GM21786 (cell line): ENCODE results near the gene MED23.

Experiments
- ATAC-seq: cut with Tn5 transposase; IDR thresholded peaks from one replicate; pipeline ENCODE4 v1.9.1; 2021; ENCODE audit not compliant: unreplicated experiment

MED23 gene

DNA sequence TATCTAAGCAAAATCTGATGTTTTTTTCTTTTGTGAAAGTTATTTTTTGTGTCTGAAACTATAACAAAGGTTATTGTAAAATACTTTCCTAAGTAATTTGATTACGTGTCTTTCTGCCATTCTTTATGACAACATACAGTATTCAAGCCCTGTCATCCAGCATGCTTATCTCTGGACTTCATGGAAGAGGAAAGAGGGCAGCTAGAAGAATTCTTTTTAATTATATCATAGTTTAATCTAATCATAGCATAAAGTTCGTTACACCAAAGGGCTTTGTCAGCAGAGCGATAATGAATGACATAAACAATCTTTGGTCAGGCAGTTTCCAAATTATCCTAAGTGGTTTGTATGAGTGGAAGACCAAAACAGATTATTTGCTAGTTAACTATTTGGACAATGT, 12.5 kb upstream of the MED23 start:
- ATAC-seq = no peak

DNA sequence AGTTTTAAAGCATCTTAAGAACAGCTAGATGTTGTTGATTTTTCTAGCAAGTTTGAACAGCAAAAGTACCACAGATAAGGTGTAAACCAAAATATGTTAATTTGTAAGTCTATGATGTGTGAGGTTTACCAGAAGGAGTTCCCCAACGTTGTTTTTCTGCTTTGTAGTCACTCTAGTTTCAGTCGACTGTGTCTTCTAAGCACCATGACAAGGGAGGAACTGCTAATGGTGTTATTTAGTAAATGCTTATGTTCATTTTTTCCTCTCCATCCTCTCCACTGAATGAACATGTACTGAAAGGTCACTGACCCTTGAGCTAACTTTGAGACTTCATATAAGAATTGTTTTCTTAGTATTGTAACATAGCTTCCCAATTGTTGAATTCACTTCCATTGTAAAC, 12.1 kb upstream of the MED23 start:
- peak; percentile 56 for ATAC-seq

DNA sequence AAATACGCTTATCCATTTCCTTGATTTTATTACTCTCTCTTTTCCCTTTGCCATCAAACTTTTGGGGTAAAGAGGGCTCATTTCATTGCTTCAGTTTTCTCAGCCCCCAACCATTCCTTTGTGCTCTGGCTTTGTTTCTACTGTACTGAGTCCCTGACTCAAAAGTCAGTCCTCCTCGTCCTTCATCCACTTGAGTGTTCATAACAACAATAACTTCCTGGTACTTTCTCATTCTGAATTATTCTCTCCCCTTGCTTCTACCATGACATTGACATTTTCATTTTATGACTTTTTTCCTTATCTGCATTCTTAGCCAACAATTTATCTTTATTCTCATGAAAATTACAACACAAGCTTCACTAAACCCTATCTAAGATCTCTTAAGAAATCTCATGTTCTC, 10.0 kb upstream of the MED23 start:
- no peak for ATAC-seq

DNA sequence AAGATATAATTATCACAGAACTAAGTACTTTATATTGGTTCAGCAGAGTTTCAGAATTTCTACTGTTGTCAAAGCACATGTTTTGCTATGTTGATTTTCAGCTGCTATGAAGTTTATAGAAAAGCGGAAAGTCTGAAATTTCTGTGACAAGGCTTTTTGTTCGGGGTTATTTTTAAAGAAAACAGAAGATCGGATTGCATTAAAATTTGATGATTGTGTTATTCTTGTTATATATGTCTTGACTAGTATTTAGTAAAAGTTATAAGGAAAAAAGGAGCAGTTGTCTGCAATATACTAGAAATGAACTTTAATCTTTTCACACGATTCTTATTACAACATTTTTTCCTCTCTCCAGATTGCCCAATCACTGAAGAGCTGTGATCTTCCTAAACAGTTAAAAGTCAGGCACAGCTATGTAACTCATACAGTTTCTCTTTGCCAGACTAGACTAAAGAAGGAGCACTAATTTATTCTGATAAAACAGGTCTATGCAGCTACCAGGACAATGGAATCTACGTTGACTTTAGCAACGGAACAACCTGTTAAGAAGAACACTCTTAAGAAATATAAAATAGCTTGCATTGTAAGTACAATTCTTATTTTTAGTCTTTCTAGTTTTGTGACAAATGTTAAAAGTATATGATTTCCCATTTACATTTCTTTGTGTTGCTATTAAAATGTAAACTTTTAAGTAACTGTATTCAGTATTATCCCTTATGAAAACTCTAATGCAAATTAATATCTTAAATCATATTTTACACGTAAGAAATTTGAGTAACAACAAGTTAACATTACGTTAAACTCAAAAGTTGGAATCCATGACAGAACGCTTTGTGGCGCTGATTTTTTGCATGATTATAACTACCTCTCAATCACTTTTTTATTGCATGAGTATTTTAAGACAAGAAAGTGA, 9.1 kb upstream of the MED23 start, which contains the start of gene ENPP3:
ENPP3 (plus strand) TSS at position 423 of the 913 bp plus-strand sequence; CDS start at position 506, 83 bp downstream.
- no peak for ATAC-seq

DNA sequence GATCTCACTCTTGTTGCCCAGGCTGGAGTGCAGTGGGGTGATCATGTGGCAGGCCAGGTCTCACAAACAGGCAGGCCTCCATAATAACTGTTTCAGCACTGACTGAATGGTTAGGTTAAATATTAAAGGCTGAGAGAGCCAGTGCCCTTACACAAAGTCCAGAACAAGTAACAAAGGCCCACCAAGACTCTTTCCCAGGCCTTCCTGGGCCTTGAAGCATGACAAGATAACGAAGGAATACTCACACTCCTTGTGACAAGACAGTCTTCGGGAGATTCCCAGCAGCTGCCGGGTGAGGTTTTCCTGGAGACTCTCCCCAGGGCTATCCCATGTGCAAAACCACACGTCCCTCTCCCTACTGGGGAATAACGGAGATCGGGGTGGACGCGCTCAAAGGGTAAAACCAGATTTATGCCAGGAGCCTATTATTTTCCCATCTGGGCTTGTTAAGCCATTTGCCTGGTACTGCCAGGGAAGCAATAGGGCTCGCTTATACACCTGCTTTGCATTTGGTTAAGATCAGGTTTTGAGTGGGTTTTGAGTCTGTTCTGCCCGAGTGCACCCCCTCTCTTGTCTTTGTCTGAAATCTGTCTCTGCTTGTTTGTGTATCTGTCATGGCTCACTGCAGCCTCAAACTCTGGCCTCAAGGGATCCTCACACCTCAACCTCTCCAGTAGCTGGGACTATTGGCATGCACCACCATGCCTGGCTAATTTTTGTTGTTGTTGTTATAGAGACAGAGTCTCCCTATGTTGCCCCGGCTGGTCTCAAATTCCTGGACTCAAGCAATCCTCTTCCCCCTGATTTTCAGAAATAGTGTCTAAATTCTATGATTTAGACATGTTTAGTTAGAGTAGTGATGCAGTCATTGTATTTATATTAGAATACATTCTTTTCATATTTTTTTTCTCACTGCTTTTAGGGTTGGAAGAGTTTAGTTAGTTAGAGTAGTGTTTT, 7.6 kb upstream of the MED23 start:
- ATAC-seq = peak; percentile 79

DNA sequence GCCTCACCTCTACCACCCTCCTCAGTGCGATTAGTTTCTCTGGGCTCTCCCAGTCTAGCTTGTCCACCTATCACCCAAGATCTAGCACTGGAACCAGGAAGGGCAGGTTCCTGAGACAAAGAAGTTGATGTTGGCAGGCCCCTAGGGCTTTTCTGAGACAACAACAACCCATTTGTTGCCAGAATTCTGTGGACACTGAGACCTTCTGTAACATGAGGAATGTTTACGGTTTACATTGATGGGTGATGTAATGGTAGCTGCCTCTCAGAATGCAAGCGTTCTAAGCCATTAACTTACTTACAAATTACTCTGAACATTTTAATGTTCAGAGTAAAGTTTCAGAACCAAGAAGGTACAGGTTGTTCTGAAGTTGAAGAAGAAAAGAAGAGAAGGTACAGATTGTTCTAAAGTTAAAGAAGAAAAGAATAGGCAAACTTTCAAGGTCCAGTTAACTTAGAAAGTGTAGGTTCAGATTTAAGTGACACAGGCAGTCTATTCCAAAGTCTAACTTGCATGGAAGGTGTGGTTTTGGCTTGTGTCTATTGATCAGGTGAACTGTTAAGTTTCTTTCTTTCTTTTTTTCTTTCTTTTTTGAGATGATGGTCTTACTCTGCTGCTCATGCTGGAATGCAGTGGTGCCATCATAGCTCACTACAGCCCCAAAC, 3.7 kb upstream of the MED23 start:
- no peak for ATAC-seq

DNA sequence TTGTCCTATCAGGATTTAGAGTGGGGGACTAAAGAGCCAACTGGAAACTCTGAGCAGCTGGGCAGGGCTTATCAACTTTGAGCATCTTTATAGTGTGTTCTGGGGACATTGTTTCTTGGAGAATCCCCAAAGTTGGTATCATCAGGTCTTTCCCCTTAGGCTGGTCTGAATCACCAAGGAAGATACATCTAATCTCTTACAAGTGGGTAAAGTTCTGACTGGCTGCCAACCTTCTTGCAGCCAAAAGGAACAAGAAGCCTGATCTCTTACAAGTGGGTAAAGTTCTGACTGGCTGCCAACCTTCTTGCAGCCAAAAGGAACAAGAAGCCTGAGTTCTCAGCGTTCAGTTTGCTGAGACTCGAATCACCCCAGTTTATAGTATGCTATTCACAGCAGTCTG, 1.6 kb upstream of the MED23 start:
- no peak for ATAC-seq

DNA sequence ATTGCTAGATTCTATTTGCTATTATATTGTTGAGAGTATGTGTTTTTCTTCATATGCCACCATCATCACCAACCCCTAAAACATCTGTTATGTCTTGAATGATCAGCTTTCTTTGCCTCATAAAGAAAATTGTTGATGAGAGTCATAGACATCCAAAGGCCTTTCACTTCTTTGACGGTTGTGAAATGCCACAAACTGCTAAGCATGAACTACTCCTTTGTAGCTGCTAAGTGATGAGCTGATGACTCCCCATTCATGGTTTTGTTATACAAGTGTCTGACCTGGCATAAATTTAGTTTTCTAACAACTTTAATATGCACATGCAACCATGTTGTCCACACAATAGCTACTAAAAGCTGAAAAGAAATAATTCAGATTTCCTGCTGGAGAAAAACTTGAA, 684 bp upstream of the MED23 start:
- ATAC-seq = no peak

DNA sequence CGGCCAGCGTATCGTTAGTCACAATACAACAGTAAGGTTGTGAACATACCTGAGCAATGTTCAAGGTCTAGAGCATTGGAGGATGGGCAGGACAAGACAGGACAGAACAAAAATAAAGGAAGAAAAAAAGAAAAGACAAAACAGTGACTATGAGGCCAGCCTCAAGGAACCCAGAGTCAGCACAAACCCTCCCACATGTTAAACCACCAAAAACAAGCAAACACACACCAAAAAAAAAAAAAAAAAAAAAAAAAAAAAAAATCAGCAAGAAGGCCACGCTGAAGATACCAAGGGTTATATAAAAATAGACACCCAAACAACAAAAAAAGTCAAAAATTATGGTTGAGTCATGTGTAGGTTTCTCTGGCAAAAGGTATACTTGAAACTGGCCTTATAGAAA, 12.8 kb downstream of the MED23 start:
- ATAC-seq = no peak

DNA sequence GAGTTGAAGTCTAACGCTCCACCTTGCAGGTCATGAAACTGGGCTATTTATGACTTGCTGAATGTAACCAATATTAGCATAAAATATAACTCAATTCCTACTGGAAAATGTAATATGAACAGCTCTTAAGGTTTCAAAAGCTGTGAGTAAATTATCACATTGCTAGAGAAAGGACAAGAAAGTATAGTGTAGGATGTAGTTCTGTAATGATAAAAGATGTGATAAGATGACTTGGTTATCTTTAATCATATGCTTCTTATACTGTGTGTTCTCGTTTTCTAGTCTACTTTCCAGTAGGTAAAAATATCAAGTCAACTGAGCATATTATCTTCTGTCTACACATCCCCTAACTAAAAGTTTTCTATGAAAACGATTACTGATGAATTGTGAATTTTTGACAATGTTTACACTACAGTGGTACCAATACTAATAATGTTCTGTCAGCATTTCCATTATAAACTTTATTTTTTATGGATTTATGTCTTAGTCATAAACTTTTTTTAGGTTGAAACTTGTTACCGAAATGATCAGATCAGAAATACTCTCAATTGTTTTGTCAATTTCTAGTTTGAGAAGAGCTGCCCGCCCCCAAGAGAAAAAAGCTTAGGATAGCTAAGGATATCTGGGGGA, 14.6 kb downstream of the MED23 start:
- ATAC-seq = no peak

DNA sequence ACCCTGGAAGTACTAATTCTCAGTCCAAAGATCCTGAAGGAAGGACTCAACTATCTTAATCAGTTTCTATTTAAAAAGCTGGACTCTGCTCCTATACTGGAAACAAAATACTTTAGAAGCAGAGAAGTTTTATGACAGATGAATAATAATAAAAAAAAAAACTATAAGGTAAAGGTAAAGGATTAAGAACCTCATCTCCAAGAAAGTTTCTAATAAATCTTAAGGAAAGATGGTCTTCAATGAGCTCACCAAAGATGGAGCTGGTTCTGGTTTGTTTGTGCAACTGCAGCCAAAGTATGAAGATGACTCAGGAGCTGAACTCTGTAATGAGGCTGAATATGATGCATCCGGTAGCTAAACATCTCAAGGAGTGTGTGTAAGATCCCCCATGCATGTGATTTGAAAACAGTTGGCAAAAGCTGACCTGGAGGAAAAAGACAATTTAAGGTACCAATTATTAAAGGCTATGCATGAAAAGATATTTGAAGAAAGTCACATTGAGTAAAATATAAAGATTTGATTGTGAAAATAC, 25.2 kb downstream of the MED23 start:
- no peak for ATAC-seq

DNA sequence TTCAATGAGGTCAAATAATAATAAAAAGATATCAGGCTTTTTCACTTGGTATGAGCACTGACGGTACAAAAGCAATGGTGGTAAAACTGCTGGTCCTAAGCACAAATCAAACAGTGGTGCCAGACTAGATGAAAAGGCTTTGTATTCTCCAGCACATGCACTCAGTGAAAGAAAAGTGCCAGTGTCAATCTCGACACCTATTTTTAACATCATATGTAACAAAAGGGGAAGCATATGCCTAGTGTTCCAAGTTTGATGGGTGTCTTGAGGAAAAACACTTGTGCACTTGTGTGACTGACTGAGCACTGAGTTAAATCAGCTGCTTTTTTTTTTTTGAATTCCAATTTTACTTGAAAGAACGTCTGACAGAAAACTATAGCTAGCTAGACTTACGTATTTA, 27.3 kb downstream of the MED23 start:
- ATAC-seq = no peak

DNA sequence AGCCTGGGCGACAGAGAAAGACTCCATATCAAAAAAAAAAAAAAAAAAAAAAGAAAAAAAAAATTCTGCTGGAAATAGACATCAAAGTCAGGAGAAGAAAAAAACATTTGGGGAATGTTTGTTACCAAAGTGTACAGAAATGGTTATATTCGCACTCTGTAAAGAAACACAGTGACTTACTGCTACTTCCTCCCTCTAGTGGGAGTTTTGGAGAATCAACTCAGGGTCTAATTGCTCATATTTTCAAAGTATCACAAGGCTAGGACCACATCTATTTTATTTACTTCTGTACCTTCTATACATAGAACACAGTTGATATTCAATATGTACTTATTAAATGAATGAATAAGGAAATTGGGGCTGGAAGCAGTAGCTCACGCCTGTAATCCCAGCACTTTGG, 30.6 kb downstream of the MED23 start:
- no peak for ATAC-seq

DNA sequence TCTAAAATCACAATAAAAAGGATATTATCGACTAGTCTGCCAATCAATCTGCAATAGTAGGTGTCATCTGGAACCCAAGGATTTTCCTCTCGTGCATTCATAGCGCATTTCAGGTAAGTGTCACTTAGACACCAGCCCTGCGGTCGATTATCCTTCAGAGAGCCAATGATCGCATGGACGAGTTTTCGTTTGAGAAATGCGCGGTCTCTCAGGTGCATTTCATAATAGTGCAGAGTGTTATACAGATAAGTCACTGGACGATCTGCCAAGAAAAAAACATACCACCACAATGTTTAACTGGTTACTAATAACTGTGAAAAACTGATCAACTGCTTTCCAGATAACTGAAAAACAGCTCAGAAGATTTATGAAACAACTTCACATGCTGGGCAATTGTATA, 34.0 kb downstream of the MED23 start:
- ATAC-seq = no peak

DNA sequence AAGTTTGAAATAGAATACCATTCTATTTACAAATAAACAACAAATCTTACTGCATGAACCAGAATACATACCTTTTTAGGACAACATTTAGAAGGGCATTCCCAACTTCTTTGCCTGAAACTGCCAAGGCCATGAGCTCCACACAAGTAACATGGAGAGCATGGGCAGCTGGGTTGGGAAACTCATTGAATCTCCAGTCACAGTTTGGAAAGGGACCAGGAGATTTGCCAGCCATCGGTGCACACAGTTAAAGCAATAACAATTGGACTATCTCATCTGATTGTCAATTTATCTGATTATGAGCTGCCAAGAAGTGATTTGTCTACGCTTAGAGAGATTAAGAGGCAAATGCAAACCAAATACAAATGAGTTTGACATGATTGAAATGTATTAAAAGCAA, 35.1 kb downstream of the MED23 start:
- ATAC-seq = no peak

DNA sequence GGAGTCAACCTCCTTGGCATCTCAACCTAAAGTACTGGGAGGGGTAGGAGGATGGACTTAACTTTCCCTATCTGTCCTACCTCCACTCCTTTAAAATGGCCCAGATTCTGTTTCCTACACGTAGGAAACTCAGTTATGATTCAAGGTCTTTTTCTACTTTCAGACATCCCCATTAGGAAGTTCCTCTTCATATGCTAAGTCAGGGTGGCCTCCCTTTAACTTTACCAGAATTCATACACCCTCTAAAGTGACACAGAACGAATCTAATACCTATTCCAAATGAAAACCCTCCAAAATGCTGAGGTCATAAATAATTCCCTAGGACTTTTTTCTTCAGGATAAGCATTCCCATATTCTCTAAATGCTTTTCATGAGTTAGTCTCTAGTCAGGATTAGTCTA, 39.4 kb downstream of the MED23 start:
- no peak for ATAC-seq

DNA sequence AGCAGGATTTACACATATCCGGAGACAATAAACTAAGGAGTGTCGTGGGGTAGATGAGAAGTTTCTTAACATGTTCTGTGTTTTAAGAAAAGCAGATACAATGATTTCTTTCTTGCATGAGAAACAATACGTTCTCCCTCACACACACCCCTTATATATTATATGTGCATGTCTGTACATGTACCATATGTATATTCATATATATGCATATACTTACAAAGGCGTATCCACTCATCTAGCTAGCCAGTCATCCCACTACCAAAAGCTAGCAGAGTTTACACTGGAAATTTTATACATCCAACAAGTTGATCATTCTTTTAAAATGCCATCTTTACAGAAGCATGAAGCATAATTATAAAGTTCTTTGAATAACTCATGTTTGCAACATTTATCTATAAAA, 40.1 kb downstream of the MED23 start:
- no peak for ATAC-seq

DNA sequence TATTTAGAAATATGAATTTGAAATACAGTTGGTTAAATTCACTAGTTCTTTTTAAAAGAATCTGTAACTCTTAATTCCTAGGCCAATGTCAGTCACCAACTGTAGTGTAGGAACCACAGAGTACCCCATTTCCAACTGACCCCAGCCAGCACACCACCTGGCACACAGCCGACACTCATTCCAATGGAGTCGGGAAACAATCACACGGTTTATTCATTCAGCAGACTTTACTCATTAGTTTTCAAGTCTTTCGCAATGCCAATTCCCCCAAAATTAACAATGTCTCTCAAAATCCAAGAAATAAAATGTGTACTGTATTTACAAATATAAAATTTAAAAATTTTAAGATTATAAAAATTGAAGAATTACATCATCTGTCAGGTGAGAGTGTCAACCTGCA, 41.5 kb downstream of the MED23 start:
- no peak for ATAC-seq

DNA sequence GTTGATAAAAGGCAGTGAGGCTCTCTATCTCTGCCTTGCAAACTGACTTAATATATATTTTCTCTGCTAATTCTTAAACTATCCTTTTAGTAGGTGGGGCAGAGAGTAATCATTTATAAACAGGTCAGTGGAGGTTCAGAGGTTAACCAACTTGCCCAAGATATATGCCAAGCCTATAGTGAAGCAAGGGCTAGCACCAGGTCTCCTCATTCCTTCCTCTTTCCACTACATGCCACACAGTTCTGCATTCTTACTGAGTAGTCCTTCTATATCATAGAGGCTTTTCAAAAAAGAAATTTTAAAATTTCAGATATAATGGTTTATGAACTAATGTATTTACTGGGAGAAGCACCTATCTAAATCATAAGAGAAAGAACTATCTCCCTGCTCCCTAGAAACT, 46.5 kb downstream of the MED23 start:
- no peak for ATAC-seq

DNA sequence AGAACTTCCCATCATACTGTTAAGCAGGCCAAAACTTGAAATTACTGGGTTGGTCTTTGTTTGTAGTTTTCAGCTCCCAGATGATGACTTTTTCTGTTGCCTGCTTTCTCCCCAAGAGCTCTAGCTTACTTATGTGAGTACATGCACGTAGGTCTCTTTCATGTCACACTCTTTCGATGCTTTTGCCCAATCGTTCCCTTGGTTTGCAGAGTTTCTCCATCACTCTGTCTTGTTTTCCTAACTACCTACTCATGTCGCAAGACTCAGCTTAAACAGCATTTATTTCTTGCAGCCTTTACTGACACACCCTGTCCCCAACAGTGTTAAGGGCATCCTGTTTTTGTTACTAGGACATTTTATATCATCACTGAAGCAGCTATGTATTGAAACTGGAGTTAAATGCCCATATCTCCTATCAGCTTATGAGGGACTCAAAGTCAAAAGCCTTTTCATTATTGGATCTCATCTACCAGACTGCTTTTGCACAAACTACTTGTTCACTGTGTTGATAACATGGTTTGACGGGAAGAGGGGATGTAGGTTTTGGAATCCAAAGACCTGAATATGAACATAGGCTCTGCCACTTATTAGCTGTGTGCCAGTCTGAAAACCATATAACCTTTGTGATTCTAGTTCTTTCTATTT, 52.1 kb downstream of the MED23 start:
- ATAC-seq = no peak
